H9 (cell line): ENCODE measurements around the gene ZBTB33. TPM values are rescaled to one million over a fixed set of nuclear protein-coding genes. Genes with fewer than 3 reads are reported as not detected.

Source experiments
- DNase-seq: peaks from one replicate; pipeline ENCODE4 v3.0.0-alpha.2; 2017
- H2AFZ ChIP-seq: one replicate; pipeline ENCODE4 v1.6.1; 2013; ENCODE audit warnings: mild to moderate bottlenecking, low read length, control low read depth, moderate library complexity
- H2AK5ac ChIP-seq: 2 replicates; pipeline ENCODE4 v1.6.1; 2013; ENCODE audit warnings: low read length, control low read depth, mixed read lengths; ENCODE audit not compliant: insufficient read length
- H2BK120ac ChIP-seq: one replicate; pipeline ENCODE4 v1.6.1; 2013; ENCODE audit warnings: low read depth, mild to moderate bottlenecking, low read length, control low read depth, inconsistent platforms; ENCODE audit not compliant: poor library complexity, severe bottlenecking
- H2BK12ac ChIP-seq: 2 replicates; pipeline ENCODE4 v1.6.1; 2013; ENCODE audit warnings: low read length, control low read depth, mixed read lengths, low read depth; ENCODE audit not compliant: insufficient read length
- H2BK15ac ChIP-seq: 2 replicates; pipeline ENCODE4 v1.6.1; 2013; ENCODE audit warnings: low read depth, low read length, control low read depth
- H2BK20ac ChIP-seq: one replicate; pipeline ENCODE4 v1.6.1; 2013; ENCODE audit warnings: low read depth, mild to moderate bottlenecking, low read length, control low read depth, inconsistent platforms; ENCODE audit not compliant: poor library complexity, severe bottlenecking
- H2BK5ac ChIP-seq: 2 replicates; pipeline ENCODE4 v1.6.1; 2013; ENCODE audit warnings: low read length, control low read depth, mixed read lengths; ENCODE audit not compliant: insufficient read length
- H3K14ac ChIP-seq: 2 replicates; pipeline ENCODE4 v1.6.1; 2013; ENCODE audit warnings: low read length, control low read depth; ENCODE audit not compliant: insufficient read depth
- H3K18ac ChIP-seq: 2 replicates; pipeline ENCODE4 v1.6.1; 2013; ENCODE audit warnings: low read depth, mild to moderate bottlenecking, mixed read lengths, low read length, control low read depth; ENCODE audit not compliant: insufficient read length
- H3K23ac ChIP-seq: 2 replicates; pipeline ENCODE4 v1.6.1; 2013; ENCODE audit warnings: low read length, control low read depth, mixed read lengths, low read depth; ENCODE audit not compliant: insufficient read length
- H3K23me2 ChIP-seq: 2 replicates; pipeline ENCODE4 v1.6.1; 2013; ENCODE audit warnings: low read depth, mild to moderate bottlenecking, mixed read lengths, low read length, control low read depth; ENCODE audit not compliant: insufficient read length, poor library complexity, severe bottlenecking
- H3K27ac ChIP-seq: 2 replicates; pipeline ENCODE4 v1.5.1; 2013; ENCODE audit warnings: low read length, control low read depth, mixed read lengths, low read depth; ENCODE audit not compliant: insufficient read length
- H3K27me3 ChIP-seq: 2 replicates; pipeline ENCODE4 v1.6.1; 2013; ENCODE audit warnings: low read length, control low read depth, inconsistent platforms; ENCODE audit not compliant: insufficient read depth
- H3K4ac ChIP-seq: 2 replicates; pipeline ENCODE4 v1.6.1; 2013; ENCODE audit warnings: low read depth, mild to moderate bottlenecking, control low read depth, inconsistent platforms, low read length, moderate library complexity
- H3K4me1 ChIP-seq: 2 replicates; pipeline ENCODE4 v1.6.1; 2013; ENCODE audit warnings: low read length, control low read depth, inconsistent platforms; ENCODE audit not compliant: insufficient read depth
- H3K4me2 ChIP-seq: 2 replicates; pipeline ENCODE4 v1.6.1; 2013; ENCODE audit warnings: low read length, control low read depth, mixed read lengths; ENCODE audit not compliant: insufficient read length, insufficient read depth
- H3K56ac ChIP-seq: 2 replicates; pipeline ENCODE4 v1.6.1; 2013; ENCODE audit warnings: low read depth, mild to moderate bottlenecking, mixed read lengths, low read length, control low read depth; ENCODE audit not compliant: insufficient read length
- H3K79me1 ChIP-seq: 2 replicates; pipeline ENCODE4 v1.6.1; 2013; ENCODE audit warnings: low read depth, mild to moderate bottlenecking, moderate library complexity, low read length, control low read depth, inconsistent platforms; ENCODE audit not compliant: insufficient read depth, poor library complexity, severe bottlenecking
- H3K79me2 ChIP-seq: 2 replicates; pipeline ENCODE4 v1.6.1; 2013; ENCODE audit warnings: low read length, control low read depth, inconsistent platforms; ENCODE audit not compliant: insufficient read depth
- H3K9ac ChIP-seq: 2 replicates; pipeline ENCODE4 v1.6.1; 2013; ENCODE audit warnings: low read length, control low read depth, mixed read lengths; ENCODE audit not compliant: insufficient read length; ENCODE audit errors: extremely low read depth
- H3K9me3 ChIP-seq: one replicate; pipeline ENCODE4 v1.6.1; 2013; ENCODE audit warnings: low read depth, low read length, inconsistent platforms; ENCODE audit not compliant: control insufficient read depth
- H3T11ph ChIP-seq: one replicate; pipeline ENCODE4 v1.6.1; 2013; ENCODE audit warnings: mild to moderate bottlenecking, low read length, control low read depth, inconsistent platforms
- H4K20me1 ChIP-seq: one replicate; pipeline ENCODE4 v1.6.1; 2013; ENCODE audit not compliant: control insufficient read depth, insufficient read length, insufficient read depth
- H4K5ac ChIP-seq: 2 replicates; pipeline ENCODE4 v1.6.1; 2013; ENCODE audit warnings: low read depth, mild to moderate bottlenecking, mixed read lengths, low read length, control low read depth; ENCODE audit not compliant: insufficient read length
- H4K8ac ChIP-seq: replicated peaks from 2 replicates; pipeline ENCODE4 v1.6.1; 2013; ENCODE audit warnings: low read length, control low read depth, mixed read lengths, low read depth; ENCODE audit not compliant: insufficient read length
- H4K91ac ChIP-seq: 2 replicates; pipeline ENCODE4 v1.6.1; 2013; ENCODE audit warnings: low read depth, mild to moderate bottlenecking, moderate library complexity, mixed read lengths, low read length, control low read depth; ENCODE audit not compliant: insufficient read length
- H3K27ac Mint-ChIP-seq, 3 experiments: 2 replicates in 2 of 3; 3 replicates in 1 of 3; pipeline ENCODE4 v1.8.0; 2020 to 2021; ENCODE audit warnings: mixed read lengths in 3 of 3, mild to moderate bottlenecking in 1 of 3, moderate library complexity in 1 of 3
- H3K27me3 Mint-ChIP-seq: 2 replicates; pipeline ENCODE4 v1.8.0; 2021; ENCODE audit warnings: low read depth, mild to moderate bottlenecking, moderate library complexity, mixed read lengths
- H3K36me3 Mint-ChIP-seq, 3 experiments: 2 replicates in 2 of 3; 3 replicates in 1 of 3; pipeline ENCODE4 v1.8.0; 2020 to 2021; ENCODE audit warnings: low read depth in 3 of 3, mixed read lengths in 3 of 3; ENCODE audit not compliant: insufficient read depth in 1 of 3
- H3K4me1 Mint-ChIP-seq, 2 experiments: 2 replicates each; pipeline ENCODE4 v1.8.0; 2020; ENCODE audit warnings: mixed read lengths in 2 of 2
- H3K4me3 Mint-ChIP-seq, 2 experiments: 2 replicates in 1 of 2; 3 replicates in 1 of 2; pipeline ENCODE4 v1.8.0; 2020 to 2021; ENCODE audit warnings: mild to moderate bottlenecking in 2 of 2, mixed read lengths in 2 of 2, moderate library complexity in 1 of 2
- H3K9me3 Mint-ChIP-seq, 2 experiments: 2 replicates in 1 of 2; 3 replicates in 1 of 2; pipeline ENCODE4 v1.8.0; 2020; ENCODE audit warnings: mild to moderate bottlenecking in 2 of 2, mixed read lengths in 2 of 2, moderate library complexity in 1 of 2
- WGBS: extraction: QIAGEN DNeasy Blood & Tissue Kit; methylation state at CpG from one replicate; pipeline ENCODE4 v1.1.7; 2013; ENCODE audit warnings: missing lambda C conversion rate, low lambda C conversion rate, mixed read lengths; ENCODE audit not compliant: insufficient read length; ENCODE audit errors: extremely low coverage; 5-methylcytosine and 5-hydroxymethylcytosine counted together
- total RNA-seq: library from RNA; stranded (reverse); gene quantifications from 2 replicates; pipeline ENCODE4 v1.2.1, GENCODE V29; 2021
- TF ChIP-seq, protein P1 (sequence below): fragments of 200-600 bp; sonication (generic); conservative IDR thresholded peaks from 3 replicates; pipeline ENCODE4 v1.8.0; 2021; ENCODE audit warnings: antibody characterized with exemption, mild to moderate bottlenecking

The ZBTB33 gene
- total RNA-seq, 1 experiment from 2014 or later = 18.7 TPM

DNA sequence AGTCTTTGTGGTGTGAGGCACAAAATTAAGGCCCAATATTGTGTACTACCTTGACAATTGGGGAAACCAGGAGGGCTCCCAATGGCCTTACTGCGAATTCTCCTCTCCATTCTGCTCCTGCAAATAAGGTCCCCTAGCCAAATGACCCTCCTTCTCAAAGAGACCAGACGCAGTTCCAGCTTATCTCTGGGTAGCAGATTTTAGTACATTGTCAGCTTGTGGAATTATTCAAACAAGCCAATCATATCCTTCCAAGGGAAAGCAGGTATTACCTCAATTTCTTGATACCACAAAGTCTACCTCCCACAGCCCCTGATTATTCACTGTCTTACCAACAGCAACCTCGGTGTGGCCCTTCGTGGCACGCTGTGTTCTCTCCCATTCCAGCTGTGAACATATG is 7.8 kb upstream of the ZBTB33 start:
- no peak overlapping the region for H2BK12ac ChIP-seq
- H3K9me3 Mint-ChIP-seq = peaks cover 47 to 60% of the 10 kb centered on the region in 2 experiments
- no peak overlapping the region for H3K9ac ChIP-seq
- peaks cover 9% of the 10 kb centered on the region for H3K27me3 Mint-ChIP-seq
- no peak overlapping the region for H3T11ph ChIP-seq
- H3K9me3 ChIP-seq = peaks cover 8% of the 10 kb centered on the region
- H3K56ac ChIP-seq = no peak overlapping the region
- no peak overlapping the region for H3K14ac ChIP-seq
- H2BK20ac ChIP-seq = no peak overlapping the region
- no peak overlapping the region for H2AFZ ChIP-seq
- H2AK5ac ChIP-seq = no peak overlapping the region
- no peak overlapping the region for H3K23ac ChIP-seq
- H3K18ac ChIP-seq = no peak overlapping the region
- H3K4ac ChIP-seq = no peak overlapping the region
- H2BK120ac ChIP-seq = no peak overlapping the region
- no peaks in the 10 kb centered on the region for H3K4me1 ChIP-seq
- no peak overlapping the region for H4K91ac ChIP-seq
- peaks cover 5 to 9% of the 10 kb centered on the region in 2 experiments; a peak in 3 of 4 replicates for H3K4me1 Mint-ChIP-seq
- no peaks in the 10 kb centered on the region for H3K23me2 ChIP-seq
- no peak overlapping the region for H3K27ac Mint-ChIP-seq
- no peak overlapping the region for H2BK5ac ChIP-seq
- no peak overlapping the region for H4K5ac ChIP-seq
- no peak overlapping the region for H3K4me2 ChIP-seq
- H4K20me1 ChIP-seq = no peaks in the 10 kb centered on the region
- no peaks in the 10 kb centered on the region for H3K27me3 ChIP-seq
- DNase-seq = no peak
- H3K36me3 Mint-ChIP-seq = peaks cover 0 to 12% (median under 1%) of the 10 kb centered on the region in 3 experiments; a peak in 5 of 7 replicates
- H3K4me3 Mint-ChIP-seq = no peak overlapping the region
- no peaks in the 10 kb centered on the region for H3K79me1 ChIP-seq
- no peaks in the 10 kb centered on the region for H3K79me2 ChIP-seq
- no CpG with 5 or more reads among the region's 5 CpGs for WGBS
- TF ChIP-seq, protein P1, sequence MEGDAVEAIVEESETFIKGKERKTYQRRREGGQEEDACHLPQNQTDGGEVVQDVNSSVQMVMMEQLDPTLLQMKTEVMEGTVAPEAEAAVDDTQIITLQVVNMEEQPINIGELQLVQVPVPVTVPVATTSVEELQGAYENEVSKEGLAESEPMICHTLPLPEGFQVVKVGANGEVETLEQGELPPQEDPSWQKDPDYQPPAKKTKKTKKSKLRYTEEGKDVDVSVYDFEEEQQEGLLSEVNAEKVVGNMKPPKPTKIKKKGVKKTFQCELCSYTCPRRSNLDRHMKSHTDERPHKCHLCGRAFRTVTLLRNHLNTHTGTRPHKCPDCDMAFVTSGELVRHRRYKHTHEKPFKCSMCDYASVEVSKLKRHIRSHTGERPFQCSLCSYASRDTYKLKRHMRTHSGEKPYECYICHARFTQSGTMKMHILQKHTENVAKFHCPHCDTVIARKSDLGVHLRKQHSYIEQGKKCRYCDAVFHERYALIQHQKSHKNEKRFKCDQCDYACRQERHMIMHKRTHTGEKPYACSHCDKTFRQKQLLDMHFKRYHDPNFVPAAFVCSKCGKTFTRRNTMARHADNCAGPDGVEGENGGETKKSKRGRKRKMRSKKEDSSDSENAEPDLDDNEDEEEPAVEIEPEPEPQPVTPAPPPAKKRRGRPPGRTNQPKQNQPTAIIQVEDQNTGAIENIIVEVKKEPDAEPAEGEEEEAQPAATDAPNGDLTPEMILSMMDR = no peak
- no peak overlapping the region for H4K8ac ChIP-seq
- H3K27ac ChIP-seq = no peak overlapping the region
- no peak overlapping the region for H2BK15ac ChIP-seq
